ENCODE data around the gene NRK.
A peak's percentile ranks its signal among the peaks of the same experiment; 100 is the strongest.

DNA sequence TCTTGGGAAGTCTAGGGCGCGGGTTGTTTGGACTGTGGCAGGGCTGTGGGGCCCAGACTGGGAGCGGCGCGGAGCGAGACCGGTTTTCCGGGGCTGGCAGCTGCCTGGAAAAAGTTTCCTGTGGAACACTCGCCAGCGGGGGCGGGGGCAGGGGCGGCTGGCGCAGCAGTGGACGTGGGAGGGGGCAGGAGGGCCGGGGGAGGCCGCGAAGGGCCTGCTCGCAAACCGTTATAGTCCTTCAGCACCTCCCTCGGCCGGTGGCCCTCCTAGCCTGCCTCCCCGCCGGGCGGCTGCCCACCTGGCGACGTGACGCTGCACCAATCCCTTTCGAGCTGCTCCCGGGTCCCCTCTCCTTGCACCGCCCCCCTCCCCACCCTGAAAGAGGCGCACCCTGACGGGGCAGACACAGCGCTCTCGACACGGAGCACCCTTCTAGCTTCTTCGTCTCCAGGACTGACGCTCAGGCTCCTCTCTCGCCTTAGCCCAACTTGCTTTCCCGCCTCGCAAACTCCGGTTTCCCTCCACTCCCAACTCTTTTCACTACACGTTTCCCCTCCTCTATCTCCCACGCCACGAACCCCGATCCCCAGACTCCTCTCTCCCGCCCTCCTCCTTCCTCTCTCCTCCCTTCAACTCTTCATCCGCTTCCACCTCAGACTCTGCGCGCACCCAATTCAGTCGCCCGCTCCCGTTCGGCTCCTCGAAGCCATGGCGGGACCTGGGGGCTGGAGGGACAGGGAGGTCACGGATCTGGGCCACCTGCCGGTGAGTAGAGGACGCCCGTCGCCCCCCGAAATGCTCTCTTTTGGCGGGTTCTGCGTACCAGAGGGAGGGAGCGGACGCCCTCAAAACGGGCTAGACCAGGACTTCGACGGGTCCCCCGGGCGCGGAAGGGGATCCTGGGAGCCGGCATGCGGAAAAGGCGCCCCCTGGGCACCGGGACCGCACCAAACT is at the start of gene NRK:
- TF ChIP-seq, protein P1, sequence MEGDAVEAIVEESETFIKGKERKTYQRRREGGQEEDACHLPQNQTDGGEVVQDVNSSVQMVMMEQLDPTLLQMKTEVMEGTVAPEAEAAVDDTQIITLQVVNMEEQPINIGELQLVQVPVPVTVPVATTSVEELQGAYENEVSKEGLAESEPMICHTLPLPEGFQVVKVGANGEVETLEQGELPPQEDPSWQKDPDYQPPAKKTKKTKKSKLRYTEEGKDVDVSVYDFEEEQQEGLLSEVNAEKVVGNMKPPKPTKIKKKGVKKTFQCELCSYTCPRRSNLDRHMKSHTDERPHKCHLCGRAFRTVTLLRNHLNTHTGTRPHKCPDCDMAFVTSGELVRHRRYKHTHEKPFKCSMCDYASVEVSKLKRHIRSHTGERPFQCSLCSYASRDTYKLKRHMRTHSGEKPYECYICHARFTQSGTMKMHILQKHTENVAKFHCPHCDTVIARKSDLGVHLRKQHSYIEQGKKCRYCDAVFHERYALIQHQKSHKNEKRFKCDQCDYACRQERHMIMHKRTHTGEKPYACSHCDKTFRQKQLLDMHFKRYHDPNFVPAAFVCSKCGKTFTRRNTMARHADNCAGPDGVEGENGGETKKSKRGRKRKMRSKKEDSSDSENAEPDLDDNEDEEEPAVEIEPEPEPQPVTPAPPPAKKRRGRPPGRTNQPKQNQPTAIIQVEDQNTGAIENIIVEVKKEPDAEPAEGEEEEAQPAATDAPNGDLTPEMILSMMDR (IDR thresholded peaks at IDR 0.05): no peak
- TF ChIP-seq POLR2A (IDR thresholded peaks at IDR 0.05) (peak; percentile 20), EP300 (IDR thresholded peaks at IDR 0.05) (no peak)

All from ovary (tissue), 3 donors.